K562 (cell line): ENCODE data around the gene CACNA1E. TPM values are rescaled to one million over a fixed set of nuclear protein-coding genes. Genes with fewer than 3 reads are reported as not detected.

ENCODE experiments used
- AFF1 ChIP-seq, 2 experiments: fragments of 450-650 bp; IDR thresholded peaks; 2 replicates each; pipeline ENCODE4 v1.6.1; 2018; ENCODE audit warnings: mild to moderate bottlenecking in 2 of 2, low read depth in 1 of 2; ENCODE audit not compliant: partially characterized antibody in 2 of 2
- CREBBP ChIP-seq: IDR thresholded peaks from one replicate; pipeline ENCODE4 v1.6.1; 2012; ENCODE audit warnings: low read depth, mild to moderate bottlenecking, control low read depth, inconsistent platforms, low read length
- ZNF124 ChIP-seq: sonication (generic); formaldehyde crosslinking; IDR thresholded peaks from 2 replicates; pipeline ENCODE4 v1.8.1; 2022; ENCODE audit warnings: missing genetic modification reagents
- ZNF280A ChIP-seq: fragments of 450-650 bp; IDR thresholded peaks from 2 replicates; pipeline ENCODE4 v1.6.1; 2018; ENCODE audit warnings: mild to moderate bottlenecking, low read depth; ENCODE audit not compliant: partially characterized antibody
- ZNF76 ChIP-seq: fragments of 250-450 bp; sonication (Bioruptor Pico); IDR thresholded peaks from 2 replicates; pipeline ENCODE4 v1.4.0; 2020; ENCODE audit warnings: mild to moderate bottlenecking, moderate library complexity, borderline replicate concordance
- polyA plus RNA-seq, 8 experiments: library from polyadenylated mRNA; depleted of rRNA in 4 of 8; stranded (reverse) in 5 of 8; unstranded in 3 of 8; fragments of >200 nt; fragmentation: Nextera tagmentation in 2 of 8; fragmentation: Illumina TruSeq in 1 of 8; extraction: Ambion mirVana in 2 of 8; extraction: Trizol in 1 of 8; gene quantifications; 2 replicates each; pipeline versions ENCODE4 v1.2.1 to v1.2.3, GENCODE V29; 2011 to 2014; ENCODE audit warnings: inconsistent platforms in 1 of 8, missing spikeins in 1 of 8
- total RNA-seq, 7 experiments: library from RNA; depleted of rRNA in 6 of 7; stranded (reverse); fragments of >200 nt in 6 of 7; fragmentation: Illumina TruSeq in 2 of 7; extraction: Trizol in 2 of 7; gene quantifications; 2 replicates each; pipeline versions ENCODE4 v1.2.1 to v1.2.3, GENCODE V29; 2011 to 2021; ENCODE audit warnings: low replicate concordance in 1 of 7
- TF ChIP-seq, protein P1 (sequence below), 2 experiments: fragments of 450-650 bp; IDR thresholded peaks; 2 replicates each; pipeline ENCODE4 v1.6.1; 2016

Gene CACNA1E
- total and polyA plus RNA-seq, 9 of the 15 experiments (the other 6 are each of a cell fraction or from before 2014, with no cell fraction given): under 0.01 to 0.04 TPM; not detected in 7

- TF ChIP-seq, protein P1, sequence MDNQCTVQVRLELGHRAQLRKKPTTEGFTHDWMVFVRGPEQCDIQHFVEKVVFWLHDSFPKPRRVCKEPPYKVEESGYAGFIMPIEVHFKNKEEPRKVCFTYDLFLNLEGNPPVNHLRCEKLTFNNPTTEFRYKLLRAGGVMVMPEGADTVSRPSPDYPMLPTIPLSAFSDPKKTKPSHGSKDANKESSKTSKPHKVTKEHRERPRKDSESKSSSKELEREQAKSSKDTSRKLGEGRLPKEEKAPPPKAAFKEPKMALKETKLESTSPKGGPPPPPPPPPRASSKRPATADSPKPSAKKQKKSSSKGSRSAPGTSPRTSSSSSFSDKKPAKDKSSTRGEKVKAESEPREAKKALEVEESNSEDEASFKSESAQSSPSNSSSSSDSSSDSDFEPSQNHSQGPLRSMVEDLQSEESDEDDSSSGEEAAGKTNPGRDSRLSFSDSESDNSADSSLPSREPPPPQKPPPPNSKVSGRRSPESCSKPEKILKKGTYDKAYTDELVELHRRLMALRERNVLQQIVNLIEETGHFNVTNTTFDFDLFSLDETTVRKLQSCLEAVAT (IDR thresholded peaks at IDR 0.05): no peak
- no peak for TF ChIP-seq ZNF280A
- no peak for TF ChIP-seq ZNF124 (CRISPR knock-in tag)
- no peak for TF ChIP-seq AFF1 (IDR thresholded peaks at IDR 0.05; ENCODE audit: low read depth in 1 of 2, partially characterized antibody in 2 of 2)
- TF ChIP-seq ZNF76: no peak
- no peak for TF ChIP-seq CREBBP
Observed at GRCh38 chr1:181812208-181812607, 328.9 kb downstream of the CACNA1E start (continued).
